Activated CD4-positive, CD25-positive, alpha-beta regulatory T cell treated with anti-CD3 and anti-CD28 coated beads, Interleukin-2, amount 50 U/mL, for 72 hours (primary cell): ENCODE results near the gene PLA2R1.
"Not testable (repeated sequence)": the region's sequence is repeated elsewhere in the genome, so short reads cannot be mapped to it uniquely, and the experiment has no call there.

Experiments used
- DNase-seq: peaks from one replicate; pipeline ENCODE4 v3.0.0; 2021

The PLA2R1 gene

DNA sequence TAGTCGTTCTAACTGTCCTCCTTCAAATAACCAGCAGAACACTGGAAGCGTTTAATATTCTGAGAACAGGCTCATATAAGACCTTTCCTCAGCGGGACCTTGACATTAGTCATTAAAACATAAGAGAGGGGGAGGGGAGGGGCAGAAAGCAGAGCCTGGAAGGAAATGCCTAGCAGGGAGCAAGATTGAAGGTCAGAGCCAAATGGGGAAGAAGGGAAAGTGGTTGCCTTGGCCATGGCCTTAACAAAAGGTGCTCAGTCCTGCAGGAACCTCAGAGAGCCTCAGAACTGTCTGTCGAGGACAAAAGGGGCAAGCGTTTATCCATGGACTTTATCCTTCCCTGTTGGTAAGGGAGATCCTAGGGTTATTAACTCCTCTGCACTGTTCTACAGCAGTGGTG is 856 bp upstream of the PLA2R1 start:
- DNase-seq = no peak

GRCh38 chr2:160061944-160062291 is 497 bp downstream of the PLA2R1 start:
- no peak for DNase-seq

- DNase-seq = no peak
Observed at GRCh38 chr2:160061533-160061932, 882 bp downstream of the PLA2R1 start.

GRCh38 chr2:160060297-160060696 is 2.1 kb downstream of the PLA2R1 start:
- DNase-seq = no peak

GRCh38 chr2:160057356-160057755 is 5.1 kb downstream of the PLA2R1 start:
- no peak for DNase-seq

GRCh38 chr2:160055726-160056108 is 6.7 kb downstream of the PLA2R1 start:
- DNase-seq = no peak

- DNase-seq = no peak
Observed at GRCh38 chr2:160054984-160055725, 7.3 kb downstream of the PLA2R1 start.

GRCh38 chr2:160053946-160054345 is 8.5 kb downstream of the PLA2R1 start:
- no peak for DNase-seq

GRCh38 chr2:160052531-160052930 is 9.9 kb downstream of the PLA2R1 start:
- no peak for DNase-seq

- no peak for DNase-seq
Observed at GRCh38 chr2:160051371-160051800, 11.0 kb downstream of the PLA2R1 start.

- DNase-seq = no peak
Observed at GRCh38 chr2:160050147-160050546, 12.3 kb downstream of the PLA2R1 start.

DNA sequence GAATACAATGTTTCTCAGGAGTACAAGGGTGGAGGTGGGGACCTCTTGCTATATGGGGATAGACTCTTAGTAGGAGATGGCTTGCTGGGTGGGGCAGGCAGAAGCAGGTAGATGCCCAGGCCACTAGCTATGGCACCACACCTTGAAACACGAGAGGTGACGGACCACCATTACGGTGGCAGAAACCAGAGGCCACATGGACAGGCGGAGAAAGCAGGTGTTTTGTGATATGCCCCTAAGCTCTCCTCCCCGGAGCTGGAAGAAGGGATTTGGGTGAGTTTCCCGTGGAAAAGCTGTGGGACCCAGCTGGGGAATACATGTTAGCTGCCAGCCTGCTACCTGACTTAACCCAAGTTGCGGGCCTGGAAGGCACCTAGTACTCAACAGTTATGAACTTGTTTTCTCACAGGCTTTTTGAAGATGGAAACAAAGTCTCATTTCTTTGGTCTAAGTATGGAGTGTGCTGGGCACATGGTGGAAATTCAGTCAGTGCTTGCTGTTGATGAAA is 16.7 kb downstream of the PLA2R1 start:
- DNase-seq = no peak

GRCh38 chr2:160044728-160045127 is 17.7 kb downstream of the PLA2R1 start:
- DNase-seq = no peak

- no peak for DNase-seq
Observed at GRCh38 chr2:160043265-160043664, 19.1 kb downstream of the PLA2R1 start.

DNA sequence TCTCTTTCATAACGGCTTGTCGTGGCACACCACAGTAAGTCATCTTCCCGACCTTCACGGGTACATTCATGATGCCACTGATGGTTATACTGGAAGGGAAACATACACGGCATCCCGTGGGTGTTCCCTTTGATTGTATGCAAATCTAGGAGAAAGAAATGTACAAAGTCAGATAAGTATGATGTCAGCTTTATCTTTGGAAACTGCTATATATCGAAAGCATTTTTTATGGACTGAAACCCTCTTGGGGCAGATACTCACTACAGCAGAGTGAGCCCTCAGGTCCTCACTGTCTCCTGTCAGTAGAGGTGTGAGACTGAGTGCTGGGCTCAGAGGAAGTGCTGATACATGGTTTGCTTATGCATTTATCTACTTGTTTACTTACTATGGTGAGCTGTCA is 20.4 kb downstream of the PLA2R1 start:
- no peak for DNase-seq

GRCh38 chr2:160041091-160041490 is 21.3 kb downstream of the PLA2R1 start:
- DNase-seq = no peak

DNA sequence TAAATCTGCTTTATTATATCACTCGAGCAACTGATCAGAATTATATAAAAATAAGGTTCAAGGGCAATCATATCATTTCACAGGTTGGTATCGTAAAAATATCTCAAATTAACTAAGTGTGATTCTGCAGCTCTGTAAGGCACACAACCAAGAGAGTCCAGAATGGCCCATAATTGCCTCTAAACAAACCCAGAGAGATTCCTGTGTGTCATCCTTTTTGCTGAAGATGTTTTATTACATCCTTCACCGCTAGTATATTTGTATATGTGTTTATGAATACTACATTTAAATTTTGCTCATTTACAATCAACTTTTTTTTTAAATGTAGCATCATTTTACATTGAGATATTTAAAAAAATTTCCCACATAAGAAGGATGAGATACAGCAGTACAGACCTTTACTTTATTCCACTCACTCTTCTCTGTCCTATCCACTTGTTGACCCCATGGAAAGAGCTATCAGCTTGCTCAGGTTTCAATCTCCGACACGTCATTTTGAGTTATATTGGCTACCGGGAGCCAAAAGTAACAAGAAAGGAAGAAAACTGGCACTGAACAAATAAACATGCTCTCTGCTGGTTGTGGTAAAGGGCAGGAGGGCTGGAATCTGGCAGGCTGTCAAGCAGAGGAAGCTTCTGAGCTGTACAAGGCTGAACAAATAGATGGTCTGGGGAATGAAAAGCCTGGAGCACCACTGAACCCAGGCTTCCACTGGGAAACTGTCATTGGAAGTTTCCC is 23.1 kb downstream of the PLA2R1 start:
- DNase-seq = no peak

DNA sequence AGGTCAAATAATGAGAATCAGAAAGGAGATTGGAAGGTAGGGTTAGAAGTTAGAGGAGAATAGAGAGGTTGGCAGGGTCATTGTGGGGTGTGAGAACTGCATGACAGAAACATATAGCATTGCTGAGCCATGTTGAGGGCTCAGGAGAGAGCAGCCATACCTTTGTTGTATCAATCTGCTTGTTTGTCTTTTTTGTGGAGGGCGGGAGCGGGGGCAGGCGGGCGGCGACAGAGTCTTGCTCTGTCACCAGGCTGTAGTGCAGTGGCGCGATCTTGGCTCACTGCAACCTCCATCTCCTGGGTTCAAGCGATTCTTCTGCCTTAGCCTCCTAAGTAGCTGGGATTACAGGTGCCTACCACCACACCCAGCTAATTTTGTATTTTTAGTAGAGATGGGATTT is 23.8 kb downstream of the PLA2R1 start:
- not testable (repeated sequence) for DNase-seq

GRCh38 chr2:160036736-160037135 is 25.7 kb downstream of the PLA2R1 start:
- no peak for DNase-seq

DNA sequence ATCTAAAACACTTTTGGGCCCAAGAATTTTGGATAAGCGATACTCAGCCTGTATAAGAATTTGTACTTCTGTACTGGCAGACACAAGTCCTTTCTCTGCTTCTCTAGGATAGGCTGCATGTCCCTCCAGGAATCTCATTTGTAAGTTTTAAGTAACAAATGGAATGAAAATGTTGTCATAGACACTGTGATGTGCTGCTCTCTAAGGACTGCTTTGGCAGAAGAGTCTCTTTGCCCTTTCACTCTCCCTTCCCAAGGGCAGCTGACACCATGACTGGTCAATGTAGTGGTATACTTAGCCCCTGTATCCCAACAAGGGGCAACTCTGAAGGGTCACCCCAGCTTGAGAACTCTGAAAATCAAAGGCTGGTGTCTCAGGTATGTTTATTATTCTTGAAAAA is 27.3 kb downstream of the PLA2R1 start:
- no peak for DNase-seq

DNA sequence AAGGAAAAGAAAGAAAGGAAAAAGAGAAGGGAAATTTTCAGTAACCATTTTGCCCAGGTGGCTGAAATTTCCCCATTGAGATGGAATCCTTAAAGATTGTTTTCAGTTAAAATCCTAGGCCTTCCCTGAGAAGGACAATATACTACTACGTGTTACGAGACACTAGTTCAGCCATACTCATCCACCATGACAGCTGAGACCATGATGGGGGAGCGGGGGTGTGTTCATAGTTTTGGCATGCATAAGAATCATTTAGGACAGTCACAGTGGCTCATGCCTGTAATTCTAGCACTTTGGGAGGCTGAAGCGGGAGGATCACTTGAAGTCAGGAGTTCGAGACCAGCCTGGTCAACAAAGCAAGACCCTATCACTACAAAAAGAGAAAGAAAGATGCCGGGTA is 28.0 kb downstream of the PLA2R1 start:
- DNase-seq = no peak

GRCh38 chr2:160033732-160034392 is 28.6 kb downstream of the PLA2R1 start:
- no peak for DNase-seq

DNA sequence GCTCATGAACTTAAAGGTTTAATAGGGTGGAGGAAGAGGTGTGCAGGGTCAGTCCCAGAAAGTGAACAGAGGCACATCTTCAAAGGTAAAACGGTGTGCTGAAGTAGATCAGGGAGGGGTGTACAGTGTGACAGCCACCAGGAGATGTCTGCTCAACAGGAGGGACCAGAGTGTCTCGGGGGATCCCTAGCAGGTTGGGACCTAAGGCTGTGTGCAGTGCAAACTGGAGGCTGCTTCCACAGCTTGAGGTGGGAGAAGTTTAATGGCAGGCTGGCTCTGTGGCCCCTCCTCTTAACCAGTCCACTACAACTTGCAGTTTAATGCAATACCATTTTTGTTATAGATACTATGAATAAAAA is 33.2 kb downstream of the PLA2R1 start:
- DNase-seq = no peak
